Activated CD8-positive, alpha-beta memory T cell treated with anti-CD3 and anti-CD28 coated beads for 24 hours (primary cell): Measurements from ENCODE around the gene EIF2B5.
A peak's percentile ranks its signal among the peaks of the same experiment; 100 is the strongest.

Source experiments
- DNase-seq: peaks from one replicate; pipeline ENCODE4 v3.0.0-alpha.2; 2020

Gene EIF2B5

DNA sequence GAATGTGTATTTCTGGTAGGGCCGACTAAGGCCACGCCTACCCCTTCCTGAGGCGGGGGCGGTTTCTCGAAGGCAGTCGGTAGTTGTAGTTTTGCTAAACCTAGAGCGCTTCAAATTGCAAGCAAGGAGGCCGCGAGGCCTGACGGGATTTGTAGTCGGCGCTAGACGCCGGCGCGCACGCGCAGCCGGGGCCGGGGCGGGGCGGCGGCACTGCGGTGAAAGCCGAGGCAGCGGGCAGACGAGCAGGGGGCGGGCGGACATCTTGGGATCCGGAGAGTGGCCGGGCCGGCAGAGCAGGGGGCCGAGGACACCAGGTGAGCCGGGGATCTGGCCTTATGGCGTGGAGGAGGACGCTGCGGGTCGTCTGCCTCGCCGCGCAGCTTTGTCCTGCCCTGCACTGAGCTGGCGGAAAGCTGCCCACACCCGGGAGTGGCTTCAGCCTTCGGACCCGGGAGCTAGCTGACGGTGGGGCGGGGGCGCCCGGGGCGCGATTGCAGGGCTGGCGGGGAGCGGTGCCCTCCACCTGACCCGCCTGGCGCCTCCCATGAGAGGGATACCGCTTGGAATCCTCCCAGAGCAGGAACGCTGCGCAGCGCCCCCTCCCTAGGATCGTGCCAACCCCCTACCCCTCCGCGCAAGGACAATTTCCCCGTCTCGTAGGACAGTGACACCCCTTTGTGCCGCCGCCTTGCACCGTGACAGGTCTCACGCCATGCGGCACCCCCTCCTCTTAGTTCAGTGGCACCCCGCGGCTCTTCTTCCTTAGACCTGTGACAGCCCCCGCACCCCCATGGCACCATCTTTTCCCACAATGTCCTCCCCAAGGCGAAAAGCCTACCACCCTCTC lies 39.7 kb downstream of the EIF2B5 start, which contains the start of gene AP2M1:
Gene AP2M1 (plus strand): TSS at position 210 of the 847 bp plus-strand sequence. CDS start 2,139 bp downstream, outside the sequence.
- peak; percentile 98 for DNase-seq

DNA sequence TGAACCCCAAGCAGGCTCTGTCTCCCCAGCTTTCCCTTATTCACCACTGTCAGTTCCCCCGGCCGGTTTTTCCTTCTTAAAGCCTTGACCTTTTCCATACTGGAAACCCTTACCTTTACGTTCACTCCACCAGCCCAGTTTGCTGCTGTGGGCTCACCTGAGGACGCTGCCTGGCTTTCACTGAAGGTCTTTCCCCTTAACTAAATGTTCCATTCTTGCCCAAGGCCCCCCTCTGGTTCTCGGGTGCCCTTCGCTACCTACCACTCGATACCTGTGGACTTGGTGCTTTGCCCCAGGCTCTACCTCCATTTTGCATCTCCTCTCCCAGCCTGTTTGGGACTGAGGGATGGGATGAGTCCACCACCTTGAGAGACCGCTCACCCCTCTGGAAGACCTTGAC lies 40.3 kb downstream of the EIF2B5 start:
- DNase-seq, result no peak

DNA sequence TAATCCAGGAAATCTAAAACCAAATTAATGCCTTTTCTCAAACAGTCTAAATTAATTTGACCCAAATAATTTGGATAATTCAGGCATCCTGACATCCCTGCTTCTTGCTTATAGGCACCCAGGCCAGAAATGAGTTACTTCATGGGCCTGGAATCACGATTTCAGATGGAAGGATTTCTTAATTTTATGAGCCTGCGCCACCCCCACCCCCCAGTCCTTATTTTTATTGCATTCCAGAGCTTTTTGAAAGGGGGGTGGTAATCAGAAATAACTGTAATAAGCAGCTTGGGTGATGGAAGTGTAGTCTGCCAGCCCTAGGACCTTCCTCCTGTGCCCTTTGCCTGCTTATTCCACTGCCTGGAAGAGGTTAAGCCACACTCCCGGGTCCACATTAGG lies 40.8 kb downstream of the EIF2B5 start:
- no peak for DNase-seq

DNA sequence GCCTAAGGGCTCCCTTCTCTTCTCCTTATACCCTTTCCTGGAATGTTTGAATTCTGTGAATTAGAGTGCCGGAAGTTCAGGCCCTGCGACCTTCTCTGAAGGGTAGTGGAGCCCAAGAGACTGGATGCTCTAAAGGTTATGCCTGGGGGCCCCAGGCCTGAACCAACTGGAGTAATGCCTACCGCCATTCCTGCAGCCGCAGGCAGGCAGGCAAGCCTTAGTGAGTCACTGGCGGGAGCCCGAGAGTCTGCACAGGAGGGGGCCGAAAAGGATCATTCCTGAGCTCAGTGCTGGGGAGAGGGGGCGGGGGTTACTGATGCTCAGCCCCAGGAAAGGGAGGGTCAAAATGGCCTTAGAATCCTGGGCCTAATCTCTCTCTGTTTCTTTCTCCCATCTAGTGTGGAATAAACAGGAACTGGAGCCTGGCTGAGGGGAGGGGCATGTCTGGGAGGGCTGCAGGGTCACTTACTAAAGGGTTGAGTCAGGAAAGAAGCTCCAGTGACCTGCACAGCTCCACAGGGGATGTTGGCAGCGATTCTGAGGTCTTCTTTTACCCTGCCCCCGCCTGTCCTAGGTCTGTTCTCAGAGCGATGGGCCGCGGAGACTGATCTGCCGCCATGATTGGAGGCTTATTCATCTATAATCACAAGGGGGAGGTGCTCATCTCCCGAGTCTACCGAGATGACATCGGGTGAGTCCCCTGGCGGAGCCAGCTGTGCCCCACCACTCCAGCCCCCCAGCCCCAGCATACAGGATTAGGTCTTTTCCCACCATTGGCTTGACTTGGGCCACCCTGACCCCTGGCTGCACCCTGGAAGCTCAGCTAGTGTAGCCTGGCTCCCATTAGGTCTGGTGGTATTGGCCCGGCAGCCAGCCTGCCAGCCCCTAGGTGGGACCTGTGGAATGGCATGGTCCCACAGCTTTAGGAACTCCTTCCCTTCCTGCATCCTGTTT lies 41.5 kb downstream of the EIF2B5 start:
- no peak for DNase-seq

DNA sequence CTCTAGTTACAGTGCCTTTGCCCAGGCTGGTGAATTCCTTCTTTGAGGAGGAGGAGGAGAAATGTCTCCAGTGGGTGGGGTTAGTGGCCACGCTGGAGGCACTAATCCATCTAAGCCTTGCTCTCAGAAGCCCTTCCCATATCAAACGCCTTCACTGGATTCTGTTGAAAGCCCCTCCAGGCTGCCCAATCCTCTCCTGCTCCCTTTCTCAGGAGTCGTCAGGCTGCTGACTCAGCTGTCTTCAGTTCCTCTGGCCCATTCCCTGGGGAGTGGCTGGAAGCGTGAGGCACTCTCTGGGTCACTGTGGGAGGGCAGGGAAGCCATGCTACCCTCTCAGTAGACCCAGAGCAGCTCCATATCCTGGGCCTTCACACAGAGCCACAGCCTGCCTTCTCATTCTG lies 42.2 kb downstream of the EIF2B5 start:
- DNase-seq, result no peak

DNA sequence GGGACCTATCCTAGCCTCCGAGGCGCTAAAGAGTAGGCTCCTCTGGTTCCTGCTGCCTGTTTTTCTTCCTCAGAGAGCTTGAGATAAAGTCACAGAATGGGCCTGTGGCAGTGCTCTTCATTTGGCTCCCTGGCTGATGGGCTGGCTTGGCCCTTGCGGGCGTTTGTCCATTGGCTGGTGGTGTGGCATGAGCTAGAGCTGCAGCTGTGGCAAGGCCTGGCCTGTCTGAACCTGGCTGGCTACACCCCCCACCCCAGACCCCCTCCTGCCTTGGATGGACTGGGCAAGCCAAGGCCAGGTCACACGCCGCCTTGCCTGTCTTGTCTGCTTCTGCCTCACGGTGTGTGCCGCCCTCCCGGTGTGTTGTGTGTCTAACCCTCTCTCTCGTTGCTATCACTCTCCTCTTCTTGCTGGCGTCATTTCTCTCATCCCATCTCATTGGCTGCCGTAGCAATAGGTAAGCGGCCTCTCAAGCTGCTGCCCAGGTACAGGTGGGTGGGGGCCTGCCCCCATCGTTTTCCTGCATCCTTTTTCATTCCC lies 42.7 kb downstream of the EIF2B5 start:
- no peak for DNase-seq

DNA sequence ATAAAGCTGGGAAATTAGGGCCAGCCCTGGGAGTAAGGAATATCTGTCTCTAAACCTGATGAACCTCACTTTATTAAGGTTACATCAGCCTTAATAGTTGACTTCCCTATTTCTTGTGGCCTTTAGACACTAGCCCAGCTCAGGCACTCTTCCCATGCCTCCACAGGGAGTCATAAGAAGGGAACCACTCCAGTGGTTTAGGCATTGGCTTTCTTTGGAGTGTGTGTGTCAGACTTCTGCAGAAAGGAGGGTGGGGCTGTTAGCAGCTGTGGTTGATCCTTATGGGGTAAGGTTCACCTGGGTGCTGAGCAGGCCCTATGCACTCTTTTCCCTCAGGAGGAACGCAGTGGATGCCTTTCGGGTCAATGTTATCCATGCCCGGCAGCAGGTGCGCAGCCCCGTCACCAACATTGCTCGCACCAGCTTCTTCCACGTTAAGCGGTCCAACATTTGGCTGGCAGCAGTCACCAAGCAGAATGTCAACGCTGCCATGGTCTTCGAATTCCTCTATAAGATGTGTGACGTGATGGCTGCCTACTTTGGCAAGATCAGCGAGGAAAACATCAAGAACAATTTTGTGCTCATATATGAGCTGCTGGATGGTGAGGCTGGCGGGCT lies 43.5 kb downstream of the EIF2B5 start:
- DNase-seq, result no peak

DNA sequence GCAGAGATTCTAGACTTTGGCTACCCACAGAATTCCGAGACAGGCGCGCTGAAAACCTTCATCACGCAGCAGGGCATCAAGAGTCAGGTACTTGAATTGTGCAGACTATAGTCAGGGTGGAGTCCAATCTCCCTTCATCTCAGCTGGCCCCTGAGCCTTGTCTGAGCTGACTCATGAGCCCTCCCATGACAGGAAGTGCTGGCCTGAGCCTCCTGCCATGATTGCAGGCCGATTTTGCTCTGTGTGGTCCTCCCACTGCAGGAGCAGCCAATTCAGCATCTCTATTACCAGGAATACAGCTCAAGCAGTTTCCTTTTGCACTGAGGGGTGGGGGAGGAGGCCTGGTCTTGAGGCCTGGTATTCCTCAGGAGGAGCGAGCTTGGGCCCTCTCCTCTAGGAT lies 45.0 kb downstream of the EIF2B5 start:
- no peak for DNase-seq

DNA sequence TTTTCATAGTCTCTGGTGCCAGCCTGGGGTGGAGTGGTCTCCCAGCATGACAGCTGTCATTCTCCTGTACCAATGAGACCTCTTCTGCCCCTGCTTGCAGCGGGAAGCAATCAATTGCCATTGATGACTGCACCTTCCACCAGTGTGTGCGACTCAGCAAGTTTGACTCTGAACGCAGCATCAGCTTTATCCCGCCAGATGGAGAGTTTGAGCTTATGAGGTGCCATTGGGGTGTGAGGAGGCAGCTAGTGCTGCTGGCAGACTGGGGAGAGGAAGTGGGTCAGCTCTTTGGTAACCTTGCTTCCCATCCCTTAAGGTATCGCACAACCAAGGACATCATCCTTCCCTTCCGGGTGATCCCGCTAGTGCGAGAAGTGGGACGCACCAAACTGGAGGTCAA lies 46.4 kb downstream of the EIF2B5 start:
- no peak for DNase-seq

DNA sequence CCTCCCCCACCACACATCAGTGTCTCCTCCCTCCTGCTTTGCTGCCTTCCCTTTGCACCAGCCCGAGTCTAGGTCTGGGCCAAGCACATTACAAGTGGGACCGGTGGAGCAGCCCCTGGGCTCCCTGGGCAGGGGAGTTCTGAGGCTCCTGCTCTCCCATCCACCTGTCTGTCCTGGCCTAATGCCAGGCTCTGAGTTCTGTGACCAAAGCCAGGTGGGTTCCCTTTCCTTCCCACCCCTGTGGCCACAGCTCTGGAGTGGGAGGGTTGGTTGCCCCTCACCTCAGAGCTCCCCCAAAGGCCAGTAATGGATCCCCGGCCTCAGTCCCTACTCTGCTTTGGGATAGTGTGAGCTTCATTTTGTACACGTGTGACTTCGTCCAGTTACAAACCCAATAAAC lies 48.5 kb downstream of the EIF2B5 start:
- no peak for DNase-seq

DNA sequence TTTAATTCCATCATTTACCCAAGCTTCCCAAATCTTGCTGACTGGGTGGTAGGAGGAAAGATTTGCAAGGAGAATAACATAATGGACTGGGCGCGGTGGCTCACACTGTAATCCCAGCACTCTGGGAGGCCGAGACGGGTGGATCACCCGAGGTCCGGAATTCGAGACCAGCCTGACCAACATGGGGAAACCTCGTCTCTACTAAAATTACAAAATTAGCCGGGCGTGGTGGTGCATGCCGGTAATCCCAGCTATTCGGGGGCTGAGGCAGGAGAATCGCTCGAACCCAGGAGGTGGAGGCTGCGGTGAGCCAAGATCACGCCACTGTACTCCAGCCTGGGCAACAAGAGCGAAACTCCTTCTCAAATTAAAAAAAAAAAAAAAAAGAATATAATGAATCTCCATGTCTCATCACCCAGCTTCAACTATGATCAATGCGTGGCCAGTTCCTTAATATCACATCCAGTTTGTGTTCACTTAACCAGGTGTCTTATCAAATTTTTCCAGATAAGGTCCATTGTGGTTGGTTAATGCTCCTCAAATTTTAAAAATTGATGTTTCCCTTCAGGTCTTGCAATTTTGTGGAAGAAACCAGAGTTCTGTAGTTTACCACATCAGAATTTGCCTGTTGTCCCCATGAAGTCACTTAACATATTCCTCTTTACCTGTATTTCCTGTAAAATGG lies 49.5 kb downstream of the EIF2B5 start:
- DNase-seq, result no peak

DNA sequence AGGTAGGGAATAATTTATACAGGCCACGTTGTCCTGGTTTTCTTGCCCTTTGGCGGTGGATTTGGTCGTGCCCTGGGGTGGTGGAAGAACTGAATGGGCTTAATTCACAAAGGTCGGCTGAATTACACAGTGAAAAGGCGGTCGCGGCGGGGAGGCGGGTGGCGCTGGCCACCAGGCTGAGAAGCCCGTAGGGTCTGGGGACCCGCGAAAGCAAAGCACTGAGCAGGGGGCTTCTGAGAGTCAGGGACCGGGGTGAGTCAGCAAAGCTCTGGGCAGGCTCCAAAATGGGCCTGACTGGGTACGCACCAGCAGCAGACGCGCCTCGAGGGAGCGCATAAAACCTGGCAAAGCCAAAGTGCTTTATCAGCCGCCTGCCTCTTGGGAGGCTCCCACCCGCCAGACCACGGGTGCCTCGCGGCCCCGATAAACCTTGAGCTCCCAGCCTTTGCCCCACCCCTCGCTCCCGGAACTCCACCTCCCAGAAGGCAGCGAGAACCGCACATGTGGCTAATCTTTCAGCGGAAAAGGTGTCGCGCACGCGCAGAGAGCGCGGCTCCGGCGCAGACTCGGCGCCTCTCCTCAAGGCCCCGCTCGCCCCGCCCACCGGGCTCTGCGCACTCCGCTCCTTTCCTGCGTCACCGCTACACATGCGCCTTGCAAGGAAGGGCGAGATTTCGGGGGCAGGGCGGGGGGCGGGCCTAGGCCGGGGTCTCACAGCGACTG lies 50.5 kb downstream of the EIF2B5 start:
- DNase-seq, result peak; percentile 99

DNA sequence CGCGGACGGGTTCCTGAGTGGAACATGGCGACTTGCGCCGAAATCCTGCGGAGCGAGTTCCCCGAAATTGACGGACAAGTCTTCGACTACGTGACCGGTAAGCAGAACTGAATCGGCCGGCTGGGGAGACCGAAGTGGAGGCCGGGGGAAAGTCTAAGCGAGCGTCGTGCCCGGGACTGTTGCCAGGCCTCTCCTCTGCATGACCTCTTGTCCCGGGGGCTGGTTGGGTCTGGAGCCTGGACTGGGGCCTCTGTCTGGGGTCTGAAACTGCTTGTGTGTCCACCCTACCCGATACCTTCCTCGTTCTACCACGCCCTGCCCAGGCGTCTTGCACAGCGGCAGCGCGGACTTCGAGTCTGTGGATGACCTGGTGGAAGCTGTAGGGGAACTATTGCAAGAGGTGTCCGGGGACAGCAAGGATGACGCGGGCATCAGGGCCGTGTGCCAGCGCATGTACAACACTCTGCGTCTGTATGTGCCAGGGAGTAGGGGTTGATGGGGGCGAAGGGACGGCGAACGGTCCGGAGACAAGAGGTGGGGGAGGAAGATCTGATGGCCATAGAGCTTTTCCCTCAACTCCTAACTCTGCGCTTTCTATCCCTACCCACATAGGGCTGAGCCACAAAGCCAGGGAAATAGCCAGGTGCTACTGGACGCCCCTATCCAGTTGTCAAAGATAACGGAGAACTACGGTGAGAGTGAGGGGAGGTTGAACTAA lies 51.2 kb downstream of the EIF2B5 start, which contains the start of gene ABCF3:
Gene ABCF3 (plus strand): TSS at position 16 of the 718 bp plus-strand sequence. CDS start 9 bp downstream, at position 25.
- DNase-seq, result no peak

DNA sequence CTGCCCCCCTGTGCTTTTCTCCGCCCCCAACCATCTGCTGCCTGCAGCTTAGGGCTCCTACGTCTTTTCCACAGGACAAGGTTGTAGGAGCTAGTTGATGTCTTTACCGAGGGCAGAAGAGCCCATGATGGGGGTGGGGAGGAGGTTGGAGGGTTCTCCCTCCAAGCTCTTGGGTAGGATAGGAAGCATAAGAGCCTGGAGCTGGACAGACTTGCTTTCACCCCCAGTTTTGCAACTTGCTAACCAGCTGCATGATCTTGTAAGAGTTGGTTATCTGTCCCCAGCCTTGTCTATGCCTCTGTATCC lies 51.7 kb downstream of the EIF2B5 start:
- DNase-seq, result no peak

DNA sequence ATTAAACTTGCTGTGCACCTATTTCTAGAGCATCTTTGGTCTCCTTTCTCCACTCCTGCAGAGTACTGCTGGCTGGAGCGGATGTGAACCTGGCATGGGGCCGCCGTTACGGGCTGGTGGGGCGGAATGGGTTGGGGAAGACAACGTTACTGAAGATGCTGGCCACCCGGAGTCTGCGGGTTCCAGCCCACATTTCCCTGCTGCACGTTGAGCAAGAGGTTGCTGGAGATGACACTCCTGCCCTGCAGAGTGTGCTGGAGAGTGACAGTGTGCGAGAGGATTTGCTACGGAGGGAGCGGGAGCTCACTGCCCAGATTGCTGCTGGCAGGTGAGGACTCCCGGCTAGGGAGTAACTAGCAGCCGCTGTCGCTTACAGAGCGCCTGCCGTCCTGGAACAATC lies 52.9 kb downstream of the EIF2B5 start:
- no peak for DNase-seq

DNA sequence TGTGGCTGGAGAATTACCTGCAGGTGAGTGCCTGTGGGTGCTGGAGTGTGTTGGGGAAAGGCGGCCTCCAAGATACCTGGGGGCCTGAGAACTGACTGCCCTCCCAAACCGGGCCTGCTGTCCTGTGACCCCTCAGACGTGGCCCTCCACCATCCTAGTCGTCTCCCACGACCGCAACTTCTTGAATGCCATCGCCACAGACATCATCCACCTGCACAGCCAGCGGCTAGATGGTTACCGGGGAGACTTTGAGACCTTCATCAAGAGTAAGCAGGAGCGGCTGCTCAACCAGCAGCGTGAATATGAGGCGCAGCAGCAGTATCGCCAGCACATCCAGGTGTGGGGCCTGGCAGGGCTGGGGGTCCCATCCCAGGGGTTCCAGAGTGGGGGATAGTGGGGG lies 54.3 kb downstream of the EIF2B5 start:
- DNase-seq, result no peak

DNA sequence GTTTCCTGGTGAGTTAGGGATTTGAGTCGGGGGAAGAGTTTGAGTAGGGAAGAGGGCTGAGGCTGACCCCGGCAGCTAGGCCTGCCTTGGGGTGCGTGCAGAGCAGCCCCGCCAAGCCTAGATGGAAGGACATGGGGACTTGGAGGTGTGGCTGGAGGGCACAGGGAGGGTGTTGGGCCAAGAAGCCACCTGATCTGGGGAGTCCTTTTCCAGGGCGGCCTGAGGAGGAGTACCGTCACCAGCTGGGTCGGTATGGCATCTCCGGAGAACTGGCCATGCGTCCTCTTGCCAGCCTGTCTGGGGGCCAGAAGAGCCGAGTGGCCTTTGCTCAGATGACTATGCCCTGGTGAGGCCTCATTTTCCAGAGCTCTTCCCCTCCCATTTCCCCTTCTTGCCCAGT lies 57.7 kb downstream of the EIF2B5 start:
- no peak for DNase-seq

DNA sequence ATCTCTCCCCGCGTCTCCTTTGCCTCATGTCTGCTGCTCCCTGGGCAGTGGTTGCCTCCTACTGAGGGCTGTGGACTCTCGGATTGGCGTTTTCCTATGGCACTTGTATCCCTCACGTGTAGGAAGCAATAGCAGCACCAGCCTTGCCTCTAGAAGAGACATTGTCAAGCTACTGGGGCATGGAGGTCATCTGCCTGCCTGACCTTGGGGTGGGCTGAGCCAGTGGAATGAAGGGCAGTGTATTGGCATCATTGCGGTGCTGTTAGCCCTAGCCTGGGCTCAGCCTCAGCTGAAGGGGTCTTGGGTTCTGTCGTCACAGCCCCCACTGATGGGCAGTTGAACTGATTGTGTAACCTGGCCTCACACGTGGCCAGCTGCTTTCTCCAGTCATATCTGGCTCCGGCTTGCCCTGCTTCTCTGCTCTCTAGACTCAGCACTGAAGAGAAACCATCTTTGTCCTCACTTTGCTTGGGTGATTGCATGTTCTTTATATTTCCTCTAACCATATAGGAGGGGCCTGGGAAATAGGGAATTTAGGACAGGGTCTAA lies 58.9 kb downstream of the EIF2B5 start:
- DNase-seq, result no peak
